Tongue (tissue), 2 donors: ENCODE data around the gene ANAPC5. TPM values are rescaled to one million over a fixed set of nuclear protein-coding genes. Genes with fewer than 3 reads are reported as not detected.
"Not testable (repeated sequence)": the region's sequence is repeated elsewhere in the genome, so short reads cannot be mapped to it uniquely, and the experiment has no call there.

ENCODE experiments used
- DNase-seq: peaks from one replicate; pipeline ENCODE4 v3.0.0-alpha.2; 2015
- total RNA-seq: library from RNA; depleted of rRNA; stranded (reverse); fragments of >200 nt; gene quantifications from one replicate; pipeline ENCODE4 v1.2.3, GENCODE V29; 2014

The ANAPC5 gene, protein sequence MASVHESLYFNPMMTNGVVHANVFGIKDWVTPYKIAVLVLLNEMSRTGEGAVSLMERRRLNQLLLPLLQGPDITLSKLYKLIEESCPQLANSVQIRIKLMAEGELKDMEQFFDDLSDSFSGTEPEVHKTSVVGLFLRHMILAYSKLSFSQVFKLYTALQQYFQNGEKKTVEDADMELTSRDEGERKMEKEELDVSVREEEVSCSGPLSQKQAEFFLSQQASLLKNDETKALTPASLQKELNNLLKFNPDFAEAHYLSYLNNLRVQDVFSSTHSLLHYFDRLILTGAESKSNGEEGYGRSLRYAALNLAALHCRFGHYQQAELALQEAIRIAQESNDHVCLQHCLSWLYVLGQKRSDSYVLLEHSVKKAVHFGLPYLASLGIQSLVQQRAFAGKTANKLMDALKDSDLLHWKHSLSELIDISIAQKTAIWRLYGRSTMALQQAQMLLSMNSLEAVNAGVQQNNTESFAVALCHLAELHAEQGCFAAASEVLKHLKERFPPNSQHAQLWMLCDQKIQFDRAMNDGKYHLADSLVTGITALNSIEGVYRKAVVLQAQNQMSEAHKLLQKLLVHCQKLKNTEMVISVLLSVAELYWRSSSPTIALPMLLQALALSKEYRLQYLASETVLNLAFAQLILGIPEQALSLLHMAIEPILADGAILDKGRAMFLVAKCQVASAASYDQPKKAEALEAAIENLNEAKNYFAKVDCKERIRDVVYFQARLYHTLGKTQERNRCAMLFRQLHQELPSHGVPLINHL
- 198 TPM for total RNA-seq

DNA sequence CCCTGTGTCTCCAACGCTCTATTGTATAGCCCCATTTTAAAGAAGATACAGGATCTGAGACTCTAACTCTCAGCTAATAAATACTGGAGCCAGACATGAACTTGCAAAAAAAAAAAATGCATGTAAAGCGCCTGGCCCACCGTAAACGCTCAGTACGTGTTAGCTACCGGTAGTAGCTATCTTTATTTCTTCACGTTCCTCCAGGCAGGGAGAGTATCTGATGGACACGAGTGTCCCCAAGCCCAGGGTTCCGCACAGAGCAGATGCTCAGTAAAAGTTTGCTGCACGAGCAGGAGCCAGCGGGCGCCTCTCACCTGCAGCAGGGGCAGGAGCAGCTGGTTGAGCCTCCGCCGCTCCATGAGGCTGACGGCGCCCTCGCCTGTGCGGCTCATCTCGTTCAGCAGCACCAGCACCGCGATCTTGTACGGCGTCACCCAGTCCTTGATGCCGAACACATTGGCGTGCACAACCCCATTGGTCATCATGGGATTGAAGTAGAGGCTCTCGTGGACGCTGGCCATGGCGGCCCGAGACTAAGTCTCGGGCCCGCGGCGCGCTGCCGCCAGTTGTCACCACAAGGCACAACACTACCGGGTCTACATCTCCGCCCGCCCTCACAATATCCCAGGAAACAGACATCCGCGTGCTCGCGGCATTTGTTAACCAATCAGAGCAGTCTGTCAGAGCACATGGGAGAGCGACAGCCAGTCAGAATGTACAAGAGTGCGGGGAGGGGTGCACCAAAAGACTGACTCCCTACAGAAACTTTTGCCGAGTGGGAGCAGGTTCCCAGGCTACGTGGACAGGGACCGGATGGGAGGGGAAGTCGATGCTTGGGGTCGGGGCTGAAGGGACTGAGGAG is at the start of gene ANAPC5:
Gene ANAPC5 (minus strand): TSS at position 592 of the 862 bp plus-strand sequence. CDS start 71 bp downstream, at position 521.
- DNase-seq, result peak; percentile 99

DNA sequence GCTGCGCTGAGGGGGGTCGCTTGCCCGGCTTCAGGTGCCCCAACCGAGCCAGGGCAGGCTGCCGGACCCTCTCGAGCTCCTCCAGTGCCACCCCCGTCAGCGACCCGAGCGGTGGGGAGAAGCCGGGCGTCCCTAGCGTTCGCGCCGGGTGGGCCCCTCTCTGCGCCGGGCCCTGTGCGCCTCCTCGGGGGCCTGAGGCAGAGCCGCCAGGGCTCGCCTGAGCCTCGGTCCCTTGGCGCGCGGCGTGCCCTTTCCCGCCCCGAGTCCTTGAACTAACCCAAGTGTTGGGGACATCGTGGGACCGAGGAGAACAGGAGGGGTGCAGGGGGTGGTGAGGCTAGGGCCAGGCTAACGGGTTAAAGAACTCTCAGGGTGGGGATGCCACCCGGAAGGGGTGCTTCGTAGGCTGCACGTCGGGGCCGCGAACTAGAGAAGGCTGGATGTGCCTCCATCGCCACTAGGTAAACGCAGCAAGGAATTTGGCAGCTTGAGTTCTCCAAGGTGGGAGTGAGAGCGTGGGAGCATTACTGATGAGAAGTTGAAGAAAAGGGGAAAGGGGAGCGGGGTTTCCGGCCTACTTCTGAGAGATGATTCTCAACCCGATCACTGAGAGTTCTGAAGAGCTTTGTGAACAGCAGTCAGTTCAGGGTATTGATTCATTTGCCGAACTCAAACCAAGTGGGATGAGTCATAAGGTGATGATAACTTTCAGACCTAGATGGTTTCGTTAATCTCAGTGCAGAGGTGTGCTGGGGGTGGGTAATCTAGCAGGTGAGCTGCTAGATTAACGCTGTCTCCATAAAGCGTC is 48.3 kb upstream of the ANAPC5 start:
- DNase-seq, result peak; percentile 50

DNA sequence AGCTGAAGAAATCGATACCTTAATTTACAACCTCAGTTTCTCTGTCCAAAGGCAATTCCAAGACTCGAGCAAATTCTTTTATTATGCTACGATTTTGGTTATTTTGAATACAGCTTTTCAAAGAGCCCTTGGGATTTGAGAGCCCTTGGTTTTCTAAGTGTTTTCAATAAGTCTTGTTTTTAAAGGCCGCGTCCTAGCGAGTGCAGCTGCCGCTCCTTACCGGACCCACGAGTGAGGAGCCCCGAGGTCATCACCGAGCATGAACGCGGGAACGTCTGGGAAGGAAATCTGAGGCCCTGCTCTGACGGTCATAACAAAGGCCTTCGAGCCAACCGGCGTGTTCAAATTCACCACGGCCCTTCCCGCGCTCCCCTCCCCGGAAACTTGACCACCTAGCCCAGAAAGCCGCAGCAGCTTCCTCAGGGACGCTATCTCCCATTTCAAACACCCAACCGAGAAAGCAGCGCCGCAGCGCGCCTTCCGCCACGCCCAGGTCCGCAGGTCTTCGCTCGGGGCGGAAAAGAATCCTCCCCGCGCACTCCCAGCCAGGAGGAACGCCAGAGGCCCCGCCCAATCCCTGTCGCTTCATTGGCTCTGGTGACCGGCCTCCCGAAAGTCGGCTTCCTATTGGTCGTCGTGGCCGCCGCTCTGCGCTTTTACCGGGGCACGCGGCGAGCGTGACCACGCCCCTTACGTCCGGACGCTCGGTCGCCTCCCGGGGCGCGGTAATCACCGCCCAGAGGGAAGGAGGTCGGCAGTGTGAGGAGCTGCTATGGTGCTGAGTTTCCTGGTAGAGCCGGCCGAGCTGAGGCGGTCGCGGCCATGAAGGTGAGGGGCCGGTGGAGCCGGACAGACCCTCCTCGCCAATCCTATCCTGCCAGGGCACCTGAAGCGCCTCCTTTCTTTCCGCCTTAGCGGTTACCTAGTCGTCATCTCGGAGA is 47.5 kb upstream of the ANAPC5 start, which contains the start of gene RNF34:
Gene RNF34 (plus strand): TSS at position 728 of the 941 bp plus-strand sequence. CDS start 95 bp downstream, at position 823.
- peak; percentile 99 for DNase-seq

DNA sequence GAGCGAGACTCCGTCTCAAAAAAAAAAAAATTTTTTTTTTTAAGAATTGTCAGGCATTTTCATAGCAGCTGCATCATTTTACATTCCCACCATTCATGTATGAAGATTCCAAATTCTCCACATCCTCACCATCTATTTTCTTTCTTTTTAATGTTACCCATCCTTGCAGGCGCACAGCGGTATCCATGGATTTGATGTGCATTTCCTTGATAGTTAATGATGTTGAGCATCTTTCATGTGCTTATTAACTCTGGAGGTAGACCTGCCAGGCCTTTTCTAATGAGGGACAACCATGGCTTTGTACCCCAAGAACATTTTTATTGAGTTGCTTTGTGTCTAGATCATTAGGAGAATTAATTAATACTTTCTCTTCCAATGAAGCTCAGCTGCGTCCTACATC is 46.1 kb upstream of the ANAPC5 start:
- DNase-seq, result no peak

DNA sequence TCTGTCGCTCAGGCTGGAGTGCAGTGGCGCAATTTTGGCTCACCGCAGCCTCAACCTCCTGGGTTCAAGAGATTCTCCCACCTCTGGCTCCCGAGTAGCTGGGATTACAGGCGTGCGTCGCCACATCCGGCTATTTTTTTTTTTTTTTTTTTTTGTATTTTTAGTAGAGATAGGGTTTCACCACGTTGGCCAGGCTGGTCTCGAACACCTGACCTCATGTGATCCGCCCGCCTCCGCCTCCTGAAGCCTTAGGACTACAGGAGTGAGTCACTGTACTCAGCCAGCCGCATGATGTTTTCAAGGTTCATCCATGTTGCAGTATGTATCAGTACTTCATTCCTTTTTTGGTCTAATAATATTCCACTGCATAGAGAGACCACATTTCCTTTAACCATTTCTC is 45.3 kb upstream of the ANAPC5 start:
- no peak for DNase-seq

DNA sequence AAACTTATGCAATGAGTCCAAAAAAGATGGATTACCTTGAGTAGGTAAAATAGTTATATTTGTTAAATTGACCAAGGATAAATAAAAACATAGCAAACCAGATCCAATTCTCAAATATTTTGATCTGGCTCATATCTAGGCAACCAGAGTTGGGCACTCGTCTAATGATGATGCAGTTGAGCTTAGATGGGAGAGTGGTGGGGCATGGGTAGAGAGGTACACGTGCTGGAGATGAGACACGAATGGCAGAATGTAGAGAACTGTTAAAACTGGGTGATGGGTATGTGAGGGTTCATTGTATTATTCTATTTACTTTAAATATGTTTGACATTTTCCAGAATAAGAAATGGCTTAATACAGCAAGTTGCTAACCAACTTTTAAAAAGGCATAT is 40.1 kb upstream of the ANAPC5 start:
- no peak for DNase-seq

DNA sequence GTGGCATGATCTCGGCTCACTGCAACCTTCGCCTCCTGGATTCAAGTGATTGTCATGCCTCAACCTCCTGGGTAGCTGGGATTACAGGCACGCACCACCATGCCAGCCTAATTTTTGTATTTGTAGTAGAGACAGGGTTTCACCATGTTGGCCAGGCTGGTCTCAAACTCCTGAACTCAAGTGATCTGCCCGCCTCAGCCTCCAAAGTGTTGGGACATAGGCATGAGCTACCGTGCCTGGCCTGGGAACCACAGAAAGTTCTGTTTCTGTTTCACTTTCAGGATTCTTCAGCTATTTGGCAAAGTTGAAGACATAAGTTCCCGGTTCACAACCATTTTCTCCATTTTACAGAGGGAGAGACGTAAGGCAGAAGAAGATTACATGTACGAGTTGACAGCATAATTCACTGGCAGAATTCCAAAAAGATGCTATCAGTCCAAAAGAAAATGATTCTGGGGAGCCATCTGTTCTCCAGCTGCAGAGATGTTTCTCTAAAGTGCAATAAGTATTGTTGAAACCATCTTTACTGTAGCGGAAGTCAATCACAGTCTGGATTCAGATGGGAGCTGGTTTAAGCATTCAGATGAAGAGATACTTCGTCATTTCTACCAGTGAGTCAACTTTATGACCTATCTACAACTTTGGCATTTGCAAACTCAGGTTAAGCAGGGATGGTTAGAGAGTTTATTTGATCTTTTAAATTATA is 39.6 kb upstream of the ANAPC5 start:
- DNase-seq, result peak; percentile 55

DNA sequence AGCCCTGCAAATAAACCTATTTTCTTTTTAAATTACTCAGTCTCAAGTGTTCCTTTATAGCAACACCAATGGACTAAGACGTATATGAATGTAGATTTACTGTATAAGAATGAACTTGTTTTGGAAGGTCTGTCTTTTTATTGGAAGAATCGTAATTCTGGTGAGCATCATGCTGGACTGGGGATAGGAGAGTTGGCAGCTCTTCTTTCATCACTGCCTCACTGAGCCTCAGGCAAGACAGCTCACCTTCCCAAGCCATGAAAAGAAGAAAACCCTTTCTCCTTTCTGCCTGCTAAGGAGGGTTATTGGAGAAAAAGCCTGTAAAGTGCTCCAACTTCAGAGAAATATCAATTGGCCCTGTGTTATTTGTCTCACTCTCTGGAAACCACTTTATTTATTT is 38.6 kb upstream of the ANAPC5 start:
- no peak for DNase-seq

DNA sequence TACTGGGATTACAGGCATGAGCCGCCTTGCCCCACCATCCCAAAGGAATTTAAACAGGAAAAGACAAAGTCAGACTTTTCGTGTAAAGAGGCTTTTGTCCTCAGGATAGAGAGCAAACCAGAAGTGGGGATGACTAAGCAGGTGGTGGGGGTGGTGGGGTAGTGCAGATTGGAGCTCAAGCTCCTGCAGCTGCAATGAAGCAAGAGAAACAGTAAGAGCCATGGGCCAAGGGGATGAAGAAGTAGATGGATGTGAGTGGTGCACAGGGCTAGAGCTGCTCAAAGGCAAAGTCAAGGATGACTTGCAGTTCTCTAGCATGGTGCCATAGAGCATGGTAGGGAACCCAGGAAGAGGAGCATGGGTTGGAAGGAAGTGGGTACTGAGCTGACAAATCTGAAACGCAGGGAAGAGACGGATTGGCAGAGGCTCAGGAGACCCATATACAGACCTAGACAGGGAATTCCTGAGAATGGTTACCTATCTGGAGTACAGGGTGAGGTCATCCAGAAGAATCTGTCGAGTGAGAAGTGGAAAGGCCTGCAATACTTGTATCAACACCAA is 36.3 kb upstream of the ANAPC5 start:
- DNase-seq, result no peak

DNA sequence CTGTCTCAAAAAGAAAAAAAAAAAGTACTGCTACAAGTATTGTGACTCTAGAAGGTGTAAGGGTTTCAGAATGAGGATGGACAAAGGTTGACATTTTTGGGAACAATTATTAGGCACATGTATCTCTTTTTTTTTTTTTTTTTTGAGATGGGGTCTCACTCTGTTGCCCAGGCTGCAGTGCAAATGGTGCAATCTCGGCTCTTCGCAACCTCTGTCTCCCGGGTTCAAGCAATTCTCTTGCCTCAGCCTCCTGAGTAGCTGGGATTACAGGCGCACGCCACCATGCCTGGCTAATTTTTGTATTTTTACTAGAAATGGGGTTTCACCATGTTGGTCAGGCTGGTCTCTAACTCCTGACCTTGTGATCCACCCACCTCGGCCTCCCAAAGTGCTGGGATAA is 32.7 kb upstream of the ANAPC5 start:
- DNase-seq, result not testable (repeated sequence)

DNA sequence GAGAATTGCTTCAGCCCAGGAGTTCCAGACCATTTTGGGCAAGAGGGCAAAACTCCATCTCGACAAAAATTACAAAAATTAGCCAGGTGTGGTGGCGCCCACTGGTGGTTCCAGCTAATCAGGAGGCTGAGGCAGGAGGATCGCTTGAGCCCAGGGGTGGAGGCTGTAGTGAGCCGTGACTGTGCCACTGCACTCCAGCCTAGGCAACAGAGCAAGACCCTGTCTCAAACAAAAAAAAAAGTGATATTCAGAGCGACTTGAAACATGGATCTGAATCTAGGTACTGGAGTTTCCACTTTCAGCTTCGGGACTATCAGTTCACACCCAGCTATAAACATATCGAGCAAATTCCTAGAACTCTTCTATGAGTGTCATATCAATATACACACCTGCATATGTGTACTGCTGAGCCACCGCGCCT is 31.4 kb upstream of the ANAPC5 start:
- no peak for DNase-seq

DNA sequence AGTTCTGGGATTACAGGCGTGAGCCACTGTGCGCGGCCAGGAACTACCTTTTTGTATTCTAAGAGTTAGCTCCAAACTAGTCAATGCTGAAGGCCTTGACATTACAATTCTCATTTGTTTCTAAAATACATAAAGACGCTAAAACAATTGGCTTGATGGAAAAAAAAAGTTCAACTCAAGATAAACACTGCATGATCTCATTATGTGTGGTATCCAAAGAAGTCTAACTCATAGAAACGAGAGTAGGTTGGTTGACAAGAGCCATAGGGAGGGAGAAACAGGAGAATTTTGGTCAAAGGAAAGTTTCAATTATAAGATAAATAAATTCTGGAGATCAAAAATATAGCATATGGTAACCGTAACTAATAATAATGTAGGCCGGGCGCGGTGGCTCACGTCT is 27.7 kb upstream of the ANAPC5 start:
- DNase-seq, result no peak

DNA sequence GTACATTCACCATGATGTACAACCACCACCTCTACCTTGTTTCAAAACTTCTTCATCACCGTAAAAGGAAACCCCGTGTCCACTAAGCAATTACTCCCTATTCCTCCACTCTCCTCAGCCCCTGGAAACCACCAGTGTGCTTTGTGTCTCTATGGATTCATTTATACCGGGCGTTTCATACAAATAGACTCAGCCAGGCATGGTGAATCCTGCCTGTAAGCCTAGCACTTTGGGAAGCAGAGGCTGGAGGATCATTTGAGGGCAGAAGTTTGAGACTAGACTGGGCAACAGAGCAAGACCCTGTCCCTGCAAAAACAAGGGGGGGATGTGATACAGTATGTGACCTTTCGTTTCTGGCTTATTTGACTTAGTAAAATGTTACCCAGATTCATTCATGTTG is 26.5 kb upstream of the ANAPC5 start:
- no peak for DNase-seq

DNA sequence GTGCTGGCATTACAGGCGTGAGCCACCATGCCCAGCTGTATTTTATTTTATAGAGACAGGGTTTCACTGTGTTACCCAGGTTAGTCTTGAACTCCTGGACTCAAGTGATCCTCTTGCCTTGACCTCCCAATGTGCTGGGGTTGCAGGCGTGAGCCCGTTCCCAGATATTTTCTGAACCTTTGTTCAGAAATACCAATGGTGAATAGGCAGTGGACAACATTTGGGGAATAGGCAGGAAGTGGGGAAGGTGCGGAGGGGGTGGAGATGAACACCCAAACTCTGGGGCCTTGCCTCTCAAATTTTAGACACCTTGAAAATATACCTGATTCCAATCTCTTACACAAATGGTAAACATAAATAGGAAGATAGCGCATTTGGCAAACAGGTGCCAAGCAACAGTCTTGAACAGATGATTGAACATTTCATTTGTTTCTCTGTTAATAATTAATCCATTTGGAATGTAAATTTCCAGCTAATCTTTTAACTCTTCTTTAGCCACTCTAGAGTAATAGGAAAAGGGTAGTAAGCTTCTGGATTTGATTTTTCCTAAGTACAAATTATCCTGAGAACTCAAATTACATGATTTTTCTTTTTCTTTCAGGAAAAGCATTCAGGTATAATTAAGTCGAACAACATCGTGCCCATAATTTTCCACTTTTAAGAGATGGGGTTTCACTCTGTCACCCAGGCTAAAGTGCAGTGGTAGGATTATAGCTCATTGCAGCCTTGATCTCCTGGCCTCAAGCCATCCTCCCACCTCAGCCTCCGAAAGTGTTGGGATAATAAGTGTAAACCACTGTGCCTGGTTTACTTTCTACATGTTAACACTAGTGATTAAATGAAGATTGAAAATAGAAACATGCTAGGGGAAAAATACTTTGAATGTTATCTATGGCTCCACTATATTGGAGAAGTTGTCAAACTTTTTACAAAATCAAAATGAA is 24.8 kb upstream of the ANAPC5 start:
- no peak for DNase-seq

DNA sequence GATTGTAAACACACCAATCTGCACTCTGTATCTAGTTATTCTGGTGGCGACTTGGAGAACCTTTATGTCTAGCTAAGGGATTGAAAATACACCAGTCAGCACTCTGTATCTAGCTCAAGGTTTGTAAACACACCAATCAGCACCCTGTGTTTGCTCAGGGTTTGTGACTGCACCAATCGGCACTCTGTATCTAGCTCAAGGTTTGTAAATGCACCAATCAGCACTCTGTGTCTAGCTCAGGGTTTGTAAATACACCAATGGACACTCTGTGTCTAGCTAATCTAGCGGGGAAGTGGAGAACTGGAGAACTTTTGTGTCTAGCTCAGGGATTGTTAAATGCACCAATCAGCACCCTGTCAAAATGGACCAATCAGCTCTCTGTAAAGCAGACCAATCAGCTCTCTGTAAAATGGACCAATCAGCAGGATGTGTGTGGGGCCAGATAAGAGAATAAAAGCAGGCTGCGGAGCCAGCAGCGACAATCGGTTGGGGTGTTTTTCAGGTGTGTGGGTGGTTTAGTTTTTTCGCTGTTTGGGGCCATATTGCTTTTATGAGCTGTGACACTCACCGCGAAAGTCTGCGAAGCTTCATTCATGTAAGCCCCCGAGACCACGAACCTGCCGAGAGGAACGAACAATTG is 22.9 kb upstream of the ANAPC5 start:
- DNase-seq, result not testable (repeated sequence)

DNA sequence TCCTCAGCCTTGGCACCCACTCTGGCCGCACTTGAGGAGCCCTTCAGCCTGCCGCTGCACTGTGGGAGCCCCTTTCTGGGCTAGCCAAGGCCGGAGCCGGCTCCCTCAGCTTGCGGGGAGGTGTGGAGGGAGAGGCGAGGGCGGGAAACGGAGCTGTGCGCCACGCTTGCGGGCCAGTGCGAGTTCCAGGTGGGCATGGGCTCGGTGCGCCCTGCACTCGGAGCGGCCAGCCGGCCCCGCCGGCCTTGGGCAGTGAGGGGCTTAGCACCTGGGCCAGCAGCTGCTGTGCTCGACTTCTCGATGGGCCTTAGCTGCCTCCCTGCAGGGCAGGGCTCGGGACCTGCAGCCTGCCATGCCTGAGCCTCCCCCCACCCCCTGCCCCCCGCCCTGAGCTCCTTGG is 22.1 kb upstream of the ANAPC5 start:
- not testable (repeated sequence) for DNase-seq

DNA sequence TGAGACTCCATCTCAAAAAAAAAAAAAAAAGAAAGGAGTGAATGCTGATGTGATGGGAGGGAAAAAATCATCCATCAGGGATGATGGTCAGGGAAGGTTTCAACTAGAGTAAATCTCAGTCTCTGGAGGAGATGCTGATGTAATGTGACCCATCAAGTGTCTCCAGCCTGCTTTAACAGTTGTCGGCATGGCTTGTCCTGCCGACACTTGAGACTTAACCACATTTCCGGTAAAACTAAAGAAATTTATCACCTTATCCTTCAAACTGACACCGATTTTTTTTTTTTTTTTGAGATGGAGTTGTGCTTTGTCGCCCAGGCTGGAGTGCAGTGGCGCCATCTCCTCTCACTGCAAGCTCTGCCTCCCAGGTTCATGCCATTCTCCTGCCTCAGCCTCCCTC is 21.5 kb upstream of the ANAPC5 start:
- DNase-seq, result no peak

DNA sequence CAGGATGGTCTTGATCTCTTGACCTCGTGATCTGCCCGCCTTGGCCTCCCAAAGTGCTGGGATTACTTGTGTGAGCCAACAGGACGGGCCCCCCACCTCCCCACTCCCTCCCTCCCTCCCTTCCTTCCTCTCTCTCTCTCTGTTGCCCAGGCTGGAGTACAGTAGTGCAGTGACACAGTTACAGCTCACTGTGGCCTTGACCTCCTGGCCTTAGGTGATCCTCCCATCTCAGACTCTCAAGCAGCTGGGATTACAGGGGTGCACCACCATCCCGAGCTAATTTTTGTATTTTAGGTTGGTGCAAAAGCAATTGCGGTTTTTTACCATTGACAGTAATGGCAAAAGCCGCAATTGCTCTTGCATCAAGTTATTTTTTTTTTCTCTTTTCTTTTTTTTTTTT is 19.2 kb upstream of the ANAPC5 start:
- DNase-seq, result no peak
